GM19468 (cell line): Measurements from ENCODE around the gene SUSD1.

Source experiments
- ATAC-seq: cut with Tn5 transposase; IDR thresholded peaks from one replicate; pipeline ENCODE4 v1.9.1; 2021; ENCODE audit warnings: mild to moderate bottlenecking, moderate library complexity, moderate number of reproducible peaks; ENCODE audit not compliant: unreplicated experiment; ENCODE audit errors: extremely low read depth

The SUSD1 gene

DNA sequence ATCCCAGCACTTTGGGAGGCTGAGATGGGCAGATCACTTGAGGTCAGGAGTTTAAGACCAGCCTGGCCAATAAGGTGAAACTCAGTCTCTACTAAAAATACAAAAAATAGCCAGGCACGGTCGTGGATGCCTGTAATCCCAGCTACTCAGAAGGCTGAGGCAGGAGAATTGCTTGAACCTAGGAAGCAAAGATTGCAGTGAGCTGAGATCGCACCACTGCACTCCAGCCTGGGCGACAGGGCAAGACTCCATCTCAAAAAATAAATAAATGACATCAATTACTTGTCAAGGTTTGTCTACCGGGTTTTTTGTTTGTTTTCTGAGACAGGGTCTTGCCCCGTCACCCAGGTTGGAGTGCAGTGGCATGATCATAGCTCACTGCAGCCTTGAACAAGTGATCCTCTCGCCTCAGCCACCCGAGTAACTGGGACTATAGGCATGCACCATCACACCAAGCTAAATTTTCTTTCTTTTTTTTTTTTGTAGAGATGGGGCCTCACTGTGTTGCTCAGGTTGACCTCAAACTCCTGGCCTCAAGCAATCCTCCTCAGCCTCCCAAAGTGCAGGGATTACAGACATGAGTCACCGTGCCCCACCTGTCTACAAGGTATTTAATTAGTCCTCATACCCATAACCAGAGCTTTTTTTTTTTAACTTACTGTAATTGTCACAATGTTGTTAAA lies 64.9 kb downstream of the SUSD1 start:
- no peak for ATAC-seq

DNA sequence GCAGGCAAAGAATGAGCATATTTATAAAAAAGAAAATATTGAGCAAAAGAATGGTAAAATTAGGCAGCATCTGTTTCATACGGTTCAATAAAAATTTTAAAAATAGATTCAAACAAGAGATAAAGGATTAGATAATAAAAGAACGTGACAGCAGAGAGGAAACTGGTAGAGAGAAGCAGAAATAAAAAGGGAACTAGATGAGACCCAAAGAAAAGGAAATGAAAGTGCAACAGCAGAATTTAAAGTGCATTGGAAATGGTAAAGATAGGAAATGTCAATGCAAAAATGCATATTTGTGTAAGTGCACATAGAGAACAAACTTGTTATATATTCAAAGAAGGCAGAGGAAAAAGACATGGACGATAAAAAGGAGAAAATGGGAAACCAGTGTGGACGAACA lies 70.2 kb downstream of the SUSD1 start:
- no peak for ATAC-seq

DNA sequence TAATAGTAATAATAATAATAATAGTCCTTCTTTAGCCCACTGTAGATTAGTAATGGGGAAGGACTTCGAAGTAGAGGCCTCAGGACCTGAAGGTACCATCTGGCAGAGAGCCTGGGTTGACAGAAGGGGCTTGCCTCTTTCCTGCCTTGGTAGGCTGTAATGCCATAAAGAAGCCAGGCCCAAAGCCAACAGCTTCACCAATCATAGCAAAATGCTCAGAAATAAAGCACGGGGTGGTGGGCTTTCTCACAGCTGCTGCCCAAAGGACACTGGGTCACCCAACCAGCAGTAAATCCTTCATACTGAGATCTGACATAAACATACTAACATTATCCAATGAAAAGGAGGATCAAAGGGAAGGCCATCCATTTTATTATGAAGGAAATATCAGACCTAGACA lies 70.7 kb downstream of the SUSD1 start:
- no peak for ATAC-seq

DNA sequence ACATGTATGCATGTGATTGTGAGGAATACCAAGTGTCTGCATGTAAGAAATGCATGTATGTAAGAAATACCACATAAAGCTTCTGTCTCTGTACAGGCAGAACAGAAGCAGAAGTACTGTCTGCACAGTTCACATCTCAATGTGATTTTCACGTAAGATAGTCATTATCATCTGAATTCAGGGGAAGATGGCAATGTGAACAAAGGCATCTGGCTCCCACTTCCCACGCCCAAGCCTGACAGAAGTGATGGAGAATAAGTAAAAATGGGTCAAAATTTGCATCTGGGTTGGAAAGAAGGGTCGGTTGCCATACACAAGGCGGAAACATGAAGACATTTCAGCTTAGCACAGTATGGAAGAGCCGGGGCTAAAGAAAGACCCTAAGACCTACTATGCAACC lies 71.7 kb downstream of the SUSD1 start:
- ATAC-seq: no peak

DNA sequence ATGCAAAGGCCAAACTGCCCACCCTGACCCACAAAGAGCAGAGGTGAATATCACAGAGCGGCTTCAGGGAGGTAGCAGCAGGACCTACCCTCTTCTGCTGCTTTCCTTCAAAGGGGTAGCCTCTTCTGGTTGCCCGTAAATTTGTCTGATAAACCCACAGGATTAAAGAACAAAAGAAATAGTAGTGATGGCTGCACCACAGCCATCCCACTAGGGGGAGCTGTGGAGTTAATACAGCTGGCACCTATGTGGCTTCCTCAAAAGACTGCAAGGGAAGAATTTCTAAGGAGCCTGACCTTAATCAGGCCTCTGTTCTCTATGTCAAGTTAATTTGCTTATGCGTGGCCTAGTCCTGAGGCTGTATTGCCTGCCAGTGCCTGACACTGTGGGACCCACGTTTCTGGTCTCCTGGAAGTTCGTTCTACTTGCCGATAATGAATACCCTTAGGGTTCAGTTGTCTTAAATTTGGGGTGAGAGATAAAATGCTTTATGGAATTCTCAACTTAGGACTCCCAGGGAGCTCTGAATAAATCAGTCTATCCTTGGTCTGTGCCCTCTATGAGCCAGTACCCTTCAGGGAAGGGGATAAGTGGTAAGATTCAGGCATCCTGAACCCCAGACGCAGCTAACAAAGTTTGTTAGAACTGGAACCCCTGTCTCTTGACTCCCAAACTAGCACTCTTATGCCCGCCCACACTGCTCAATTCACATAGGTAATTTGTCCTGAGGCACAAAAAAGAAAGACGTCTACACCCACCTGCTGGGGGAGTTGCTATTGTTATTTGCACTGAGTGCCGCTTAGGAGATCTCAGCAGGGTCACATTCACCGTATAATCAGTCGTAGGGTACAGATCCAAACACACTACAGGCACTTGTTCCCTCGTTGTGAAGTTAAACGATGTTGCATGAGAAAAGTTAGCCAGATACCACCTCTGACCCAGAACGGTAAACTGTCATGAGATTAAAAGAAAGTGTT lies 77.1 kb downstream of the SUSD1 start:
- ATAC-seq: peak; percentile 66

DNA sequence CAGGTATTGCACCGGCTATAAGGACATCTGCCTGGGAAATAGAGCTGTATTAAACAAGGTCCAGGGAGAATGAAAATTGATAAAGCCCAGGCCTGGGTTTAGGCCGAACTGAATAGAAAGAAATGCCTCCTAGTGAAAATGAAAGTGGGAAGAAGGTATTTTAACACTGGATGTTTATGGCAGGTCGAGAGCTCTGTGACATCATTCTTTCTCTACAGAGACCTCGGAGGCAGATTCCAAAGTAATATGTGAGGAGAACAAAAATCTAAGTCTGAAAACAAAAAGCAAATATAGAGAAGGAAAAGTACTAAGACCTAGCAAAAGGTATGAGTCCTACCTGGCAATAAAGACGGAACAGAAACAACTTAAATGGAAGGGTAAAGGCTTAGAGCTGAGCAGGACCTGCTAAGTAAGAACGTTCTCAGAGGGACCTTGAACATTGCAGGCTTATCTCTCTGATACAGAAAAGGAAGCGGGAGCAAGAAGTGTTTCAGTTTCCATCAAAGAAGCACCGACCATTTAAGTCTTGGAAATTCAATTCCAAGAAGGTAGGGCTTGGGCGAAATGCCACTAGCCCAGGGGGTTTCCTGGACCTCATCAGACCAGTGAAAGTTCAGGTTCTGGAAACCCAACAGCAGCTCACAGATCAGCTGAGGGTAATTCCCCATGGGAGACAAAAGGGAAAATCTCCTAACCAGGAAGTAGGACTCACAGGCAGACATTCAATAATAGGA lies 80.0 kb downstream of the SUSD1 start:
- no peak for ATAC-seq

DNA sequence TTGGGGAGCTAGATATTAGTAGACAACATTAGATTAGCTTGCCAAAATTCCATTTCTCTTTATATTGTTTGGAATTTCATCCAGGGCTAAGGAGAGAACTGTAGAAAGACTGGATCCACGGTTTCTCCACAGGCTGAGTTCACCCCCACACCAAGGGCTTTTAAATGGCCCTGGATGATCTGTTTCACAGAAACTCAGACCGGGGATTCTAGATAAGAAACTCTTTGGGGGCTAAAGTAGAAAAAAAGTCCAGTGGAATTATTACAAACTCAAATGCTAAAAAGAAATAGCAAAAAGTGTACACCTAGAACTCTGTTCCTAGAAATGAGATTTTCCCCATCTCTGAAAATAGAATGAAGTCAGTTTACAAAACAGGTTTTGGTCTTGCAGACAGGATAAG lies 80.9 kb downstream of the SUSD1 start:
- ATAC-seq: no peak

DNA sequence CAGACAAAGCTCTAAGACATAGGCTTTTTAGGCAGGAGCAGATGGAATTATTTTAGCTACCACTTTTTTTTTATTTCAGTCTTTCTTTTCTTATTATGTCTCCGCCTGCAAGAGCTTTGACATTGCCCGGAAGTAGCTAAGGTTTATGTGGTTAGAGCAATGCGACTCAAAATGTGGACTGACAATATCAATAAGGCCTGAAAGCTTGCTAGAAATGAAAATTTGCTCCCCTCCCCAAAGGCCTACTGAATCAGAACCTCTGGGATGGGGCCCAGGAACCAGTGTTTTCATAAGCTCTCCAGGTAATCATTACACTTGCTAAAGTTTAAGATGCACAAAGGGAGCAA lies 81.3 kb downstream of the SUSD1 start:
- no peak for ATAC-seq

DNA sequence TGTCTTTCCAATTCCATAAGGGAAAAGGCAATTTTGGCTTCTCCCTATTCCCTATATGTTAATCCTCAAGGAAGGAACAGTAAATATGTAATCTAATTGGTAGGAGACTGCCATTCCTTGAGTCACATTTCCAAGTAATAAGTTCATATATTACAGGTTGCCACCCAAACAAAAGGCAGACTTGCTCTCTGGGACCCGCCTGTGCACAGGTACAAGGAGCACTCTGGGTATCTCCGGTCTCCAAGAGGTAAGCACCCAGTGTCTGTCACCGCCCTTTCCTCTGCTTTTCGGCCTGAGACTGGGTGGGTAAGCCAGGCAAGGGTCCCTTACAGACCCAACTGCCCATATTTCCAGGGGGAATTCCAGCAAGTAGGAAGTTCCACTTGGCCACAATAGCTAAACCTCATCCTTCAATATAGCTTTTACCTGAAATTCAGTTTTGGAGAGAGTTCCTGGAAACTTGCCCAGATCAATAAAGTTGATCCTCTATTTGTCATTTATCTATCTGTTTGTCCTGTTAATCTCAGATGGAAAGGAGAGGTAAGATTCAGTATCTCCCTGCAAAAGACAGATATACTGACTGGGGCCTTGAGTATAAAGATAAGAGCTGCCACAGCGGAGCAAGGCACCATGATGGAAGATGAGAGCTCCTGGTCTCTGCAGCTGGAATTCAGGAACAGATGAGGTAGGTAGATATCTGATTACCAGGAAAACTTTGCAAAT lies 81.8 kb downstream of the SUSD1 start:
- ATAC-seq: no peak

DNA sequence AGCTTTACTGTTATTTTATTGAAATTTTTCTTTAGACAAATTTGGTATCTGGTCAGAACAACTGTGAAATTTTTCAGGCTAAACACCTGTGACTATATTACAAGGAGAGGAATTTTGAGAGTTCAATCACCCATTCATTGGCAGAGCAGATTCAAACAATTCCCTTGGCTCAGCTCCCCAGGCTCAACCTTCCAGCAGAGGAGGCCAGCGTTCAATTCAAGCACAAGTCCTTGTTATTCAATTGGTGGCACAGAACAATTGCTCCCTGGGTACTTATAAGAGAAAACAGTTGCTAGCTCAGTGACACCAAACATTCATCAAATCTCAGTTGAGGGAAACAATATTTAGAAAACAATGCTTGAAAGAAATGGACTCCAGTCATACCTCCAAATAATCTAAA lies 83.3 kb downstream of the SUSD1 start:
- no peak for ATAC-seq

DNA sequence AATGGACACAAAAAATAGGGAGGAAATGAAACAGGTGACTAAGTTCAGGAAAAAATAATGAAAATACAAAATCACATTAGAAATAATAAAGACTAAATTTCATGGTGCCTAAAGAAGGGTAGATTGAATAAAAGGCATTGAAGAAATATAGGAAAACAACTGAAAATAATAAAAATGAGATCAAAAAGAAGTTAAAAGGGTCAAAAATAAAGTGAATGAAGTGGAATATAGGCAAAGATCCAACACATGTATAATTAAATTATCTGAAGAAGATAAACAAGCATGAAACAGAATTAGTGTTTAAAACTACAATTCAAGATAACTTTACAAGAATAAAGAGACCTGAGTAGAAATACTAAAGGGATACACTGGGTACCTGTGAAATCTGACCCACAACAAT lies 87.6 kb downstream of the SUSD1 start:
- ATAC-seq: no peak

DNA sequence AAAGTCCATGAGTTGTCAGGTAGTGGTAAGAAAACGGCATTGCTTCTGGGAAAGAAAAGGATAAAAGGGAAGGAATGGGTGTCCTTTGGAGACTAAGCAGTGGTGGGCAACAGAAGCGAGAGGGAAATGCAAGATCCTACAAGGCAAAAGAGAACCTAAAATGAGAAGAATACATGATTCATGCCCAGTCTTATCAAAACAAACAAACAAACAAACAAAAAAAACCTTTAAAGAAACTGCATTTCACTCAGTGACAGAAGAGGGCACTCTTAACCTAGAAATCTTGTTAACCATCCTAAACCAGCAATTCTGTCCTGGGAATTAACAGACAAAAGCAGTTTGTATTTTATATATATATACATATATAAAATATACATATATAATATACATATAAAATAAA lies 88.5 kb downstream of the SUSD1 start:
- no peak for ATAC-seq

DNA sequence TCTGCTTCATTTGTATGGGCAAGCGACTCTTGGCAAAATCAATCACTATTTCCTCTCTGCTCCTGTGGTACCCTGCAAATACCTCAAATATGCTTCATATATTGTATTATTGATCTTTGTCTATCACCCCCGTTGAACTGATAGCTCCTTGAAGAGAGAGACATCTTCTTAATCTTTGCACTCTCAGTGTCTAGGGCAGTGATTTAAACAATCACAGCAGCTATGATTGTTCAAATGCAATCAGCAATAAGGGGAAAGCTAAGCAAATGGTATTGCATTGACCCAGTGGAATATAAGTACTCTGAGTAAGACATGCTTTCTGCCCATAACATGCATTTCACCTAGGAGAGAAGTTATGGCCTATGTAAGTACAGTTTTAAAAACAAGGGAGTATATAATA lies 90.2 kb downstream of the SUSD1 start:
- no peak for ATAC-seq

DNA sequence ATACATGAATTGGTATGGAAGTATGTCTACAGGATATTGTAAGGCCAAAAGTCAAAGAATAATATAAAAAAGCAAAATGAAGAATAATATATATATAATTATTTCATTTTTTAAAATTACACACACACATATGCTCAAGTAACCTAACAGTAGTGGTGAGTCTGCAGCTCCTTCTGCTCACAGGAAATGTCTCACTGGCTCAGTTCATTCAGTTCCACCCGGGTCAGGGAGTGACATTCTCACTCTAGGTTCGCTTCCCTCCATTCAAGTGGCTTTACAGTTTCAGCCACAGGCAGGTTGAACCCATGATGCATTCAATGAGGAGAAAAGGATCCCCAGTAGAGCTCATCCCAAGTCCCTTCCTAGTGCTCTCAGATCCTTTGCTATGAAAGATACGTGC lies 90.8 kb downstream of the SUSD1 start:
- ATAC-seq: no peak

DNA sequence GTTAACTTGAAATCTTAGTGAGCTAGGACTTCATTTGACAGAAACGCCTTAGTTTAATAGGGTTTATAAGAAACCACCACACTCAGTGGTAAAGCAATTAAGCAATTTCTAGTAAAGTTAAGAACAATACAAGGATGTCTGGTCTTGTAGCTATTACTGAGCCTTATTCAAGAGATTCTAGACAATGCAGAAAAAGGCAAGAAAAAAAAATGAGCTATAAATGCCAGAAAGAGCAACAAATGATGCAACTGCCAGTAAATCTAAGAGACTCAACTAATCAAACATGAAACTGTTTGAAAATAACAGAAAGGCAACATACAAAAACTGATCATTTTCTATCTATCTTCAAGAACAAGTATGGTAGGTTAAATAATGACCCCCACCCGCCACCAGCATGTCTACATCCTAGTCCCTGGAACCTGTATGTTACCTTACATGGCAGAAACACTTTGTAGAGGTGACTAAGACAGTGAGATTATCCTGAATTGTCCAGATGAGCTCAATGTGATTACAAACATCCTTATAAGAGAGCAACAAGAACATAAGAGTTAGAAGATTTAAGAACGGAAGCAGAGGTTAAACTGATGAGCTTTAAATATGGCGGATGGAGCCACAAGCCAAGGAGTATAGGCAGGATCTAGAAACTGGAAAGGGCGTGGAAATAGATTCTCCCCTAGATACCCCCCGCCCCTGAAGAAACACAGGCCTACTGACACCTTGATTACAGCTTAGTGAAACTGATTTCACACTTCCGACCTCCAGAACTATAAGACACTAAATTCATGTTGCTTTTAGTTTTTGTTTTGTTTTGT lies 93.0 kb downstream of the SUSD1 start:
- ATAC-seq: no peak

DNA sequence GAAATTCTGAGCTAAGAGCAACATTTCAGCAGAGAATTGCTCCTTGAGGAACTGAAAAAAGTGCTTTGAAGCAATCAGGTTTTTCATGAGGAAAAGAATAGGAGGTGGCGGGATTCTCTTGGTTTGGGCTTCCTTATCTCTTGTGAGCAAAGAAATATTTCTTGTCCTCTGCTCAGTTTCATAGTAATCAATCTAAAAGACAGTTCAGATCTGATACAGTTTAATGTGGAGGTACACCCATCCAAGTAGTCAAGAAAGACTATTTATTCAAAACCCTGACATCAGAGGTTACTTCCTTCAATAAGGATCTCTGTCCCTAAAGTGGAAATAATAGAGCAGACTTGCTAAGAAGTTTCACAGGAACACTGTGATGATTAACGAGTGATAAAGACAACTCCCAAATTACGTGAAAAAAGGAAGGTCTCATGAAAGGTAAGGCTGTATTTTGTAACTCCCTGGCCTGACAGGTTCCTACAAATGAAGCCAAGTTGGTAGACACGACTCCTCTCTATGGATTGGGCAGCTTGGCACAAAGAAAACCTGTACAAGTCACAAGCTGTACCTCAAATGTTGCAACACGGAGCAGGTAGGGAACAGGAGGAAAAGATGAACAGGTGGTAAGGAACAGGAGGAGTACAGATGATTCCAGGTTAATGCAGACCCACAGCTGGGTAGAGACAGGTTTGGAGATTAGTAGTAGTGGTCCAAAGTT lies 94.1 kb downstream of the SUSD1 start:
- no peak for ATAC-seq

DNA sequence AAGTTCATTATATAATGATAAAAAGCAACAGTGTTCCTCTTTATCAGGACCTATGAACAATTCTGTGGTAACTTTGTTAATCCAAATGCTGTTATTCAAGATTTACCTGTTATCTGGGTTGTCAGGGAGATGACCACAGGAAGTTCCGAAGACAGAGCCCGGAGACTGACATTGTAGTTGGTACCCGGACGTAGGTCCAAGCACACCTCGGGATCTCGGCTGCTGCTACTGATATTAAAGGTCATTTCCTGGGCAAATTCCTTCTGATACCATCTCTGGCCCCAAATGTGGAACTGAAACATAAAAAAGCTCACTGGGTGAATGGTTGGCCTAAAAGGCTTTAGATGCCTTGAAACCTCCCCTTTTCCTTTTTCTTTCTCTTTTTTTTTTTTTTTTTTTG lies 96.7 kb downstream of the SUSD1 start:
- ATAC-seq: peak; percentile 18

DNA sequence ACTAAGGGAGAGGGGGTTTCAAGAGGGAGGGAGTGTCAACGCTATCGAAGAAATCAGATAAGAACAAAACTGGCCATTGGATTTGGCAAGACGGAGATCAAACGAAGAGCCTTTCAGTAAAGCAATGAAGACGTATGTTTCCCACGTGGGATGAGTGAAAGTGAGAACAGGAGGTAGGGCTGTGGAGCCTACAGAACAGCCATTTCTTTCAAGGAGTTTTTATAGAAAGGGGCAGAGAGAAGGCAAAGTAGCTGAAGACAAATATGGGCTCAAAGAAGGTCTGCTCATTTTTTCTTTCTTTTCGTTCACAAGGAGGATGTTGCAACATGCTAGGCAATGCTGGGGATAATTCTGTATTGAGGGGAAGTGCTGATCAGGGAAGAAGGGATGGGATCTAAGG lies 98.3 kb downstream of the SUSD1 start:
- no peak for ATAC-seq

DNA sequence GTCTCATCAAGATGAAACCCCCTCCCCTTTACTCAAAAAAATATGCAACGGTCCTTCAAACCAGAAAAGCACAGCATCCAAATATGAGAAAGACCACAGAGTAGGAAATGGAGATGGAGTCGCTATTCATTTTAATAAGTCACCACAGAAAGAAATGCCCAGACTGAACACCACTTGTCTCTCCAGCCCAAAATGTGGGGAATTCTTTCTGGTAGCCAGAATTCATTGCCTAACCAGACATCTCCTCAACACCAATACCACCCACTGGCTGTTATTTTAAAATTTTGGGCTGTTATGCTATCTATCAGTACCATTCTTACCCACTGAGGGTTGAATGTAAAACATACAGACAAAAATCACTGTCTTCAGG lies 100.1 kb downstream of the SUSD1 start:
- ATAC-seq: no peak
